GM12878 (cell line): ENCODE measurements around the gene SUGCT. TPM values are rescaled to one million over a fixed set of nuclear protein-coding genes. Genes with fewer than 3 reads are reported as not detected.

Experiments
- ATAC-seq: fragments of 200-7000 bp; cut with Tn5 transposase; 3 replicates; pipeline ENCODE4 v1.9.1; 2020; ENCODE audit warnings: mild to moderate bottlenecking, moderate library complexity
- BruUV-seq: library from RNA; stranded (reverse); fragments of 400-500 nt; replicated peaks from 2 replicates; lab custom pipeline; 2021; lab: Mats Ljungman, UMichigan
- CTCF ChIA-PET: fragments of 300-600 bp; sonication (Branson Sonifier 250); formaldehyde crosslinking; extraction: SDS; loops from one replicate; lab custom pipeline; 2021; ENCODE audit warnings: inconsistent platforms; lab: Yijun Ruan, JAX
- POLR2A ChIA-PET: fragments of 350-600 bp; formaldehyde crosslinking; extraction: SDS; loops from one replicate; lab custom pipeline; 2021; ENCODE audit warnings: inconsistent platforms; lab: Charles Lee
- RAD21 ChIA-PET: fragments of 300-600 bp; sonication (Branson Sonifier 250); formaldehyde crosslinking; loops from one replicate; lab custom pipeline; 2023; ENCODE audit warnings: antibody characterized with exemption; ENCODE audit not compliant: unreplicated experiment; lab: Charles Lee
- SMC1A ChIA-PET: fragments of 300-600 bp; sonication (Branson Sonifier 250); formaldehyde crosslinking; loops from one replicate; lab custom pipeline; 2023; ENCODE audit not compliant: unreplicated experiment, uncharacterized antibody; lab: Charles Lee
- DNase-seq: peaks from one replicate; pipeline ENCODE4 v3.0.0-alpha.2; 2011; ENCODE audit warnings: low read depth, low spot score
- FAIRE-seq: peaks from 3 replicates; lab custom pipeline; 2011; peaks lifted over from hg19 to GRCh38; lab: Jason Lieb, UNC
- H2AFZ ChIP-seq: 2 replicates; pipeline ENCODE4 v1.6.0; 2011; ENCODE audit warnings: low read depth, low read length, control low read depth; ENCODE audit not compliant: control insufficient read depth
- H3K27ac ChIP-seq: 2 replicates; pipeline ENCODE4 v1.5.1; 2011; ENCODE audit warnings: control low read depth; ENCODE audit not compliant: control insufficient read depth, insufficient read depth
- H3K27me3 ChIP-seq, 2 experiments: replicated peaks in 1 of 2; 2 replicates each; pipeline versions ENCODE4 v1.6.0 to v1.6.1; 2011; ENCODE audit warnings: low read length in 1 of 2; ENCODE audit not compliant: control insufficient read depth in 2 of 2, insufficient read depth in 2 of 2
- H3K36me3 ChIP-seq, 2 experiments: 2 replicates each; pipeline ENCODE4 v1.5.1; 2011; ENCODE audit warnings: low read length in 1 of 2; ENCODE audit not compliant: control insufficient read depth in 2 of 2, insufficient read depth in 2 of 2
- H3K4me1 ChIP-seq: 2 replicates; pipeline ENCODE4 v1.6.1; 2011; ENCODE audit warnings: mild to moderate bottlenecking, low read length, moderate library complexity, mixed read lengths; ENCODE audit not compliant: control insufficient read depth, insufficient read depth
- H3K4me2 ChIP-seq: 2 replicates; pipeline ENCODE4 v1.6.0; 2011; ENCODE audit warnings: control low read depth; ENCODE audit not compliant: control insufficient read depth, insufficient read depth
- H3K4me3 ChIP-seq: fragments of 200-600 bp; sonication (generic); 2 replicates; pipeline ENCODE4 v1.5.1; 2016
- H3K79me2 ChIP-seq: 2 replicates; pipeline ENCODE4 v1.6.0; 2011; ENCODE audit warnings: low read length; ENCODE audit not compliant: control insufficient read depth, insufficient read depth
- H3K9ac ChIP-seq: 2 replicates; pipeline ENCODE4 v1.8.0; 2011; ENCODE audit warnings: low read length, control low read depth, mixed read lengths; ENCODE audit not compliant: control insufficient read depth, insufficient read depth
- H3K9me3 ChIP-seq: replicated peaks from 3 replicates; pipeline ENCODE4 v1.5.1; 2011; ENCODE audit warnings: mild to moderate bottlenecking, low read length; ENCODE audit not compliant: control insufficient read depth, insufficient read depth
- H4K20me1 ChIP-seq: 2 replicates; pipeline ENCODE4 v1.6.0; 2011; ENCODE audit not compliant: control insufficient read depth, insufficient read depth
- CREM ChIP-seq: IDR thresholded peaks from 2 replicates; pipeline ENCODE4 v1.6.1; 2014; ENCODE audit warnings: antibody characterized with exemption, low read depth
- EP300 ChIP-seq, 2 experiments: fragments of 150-350 bp in 1 of 2; IDR thresholded peaks; 2 replicates each; pipeline ENCODE4 v1.6.1; 2011 to 2012; ENCODE audit warnings: low read depth in 2 of 2, low read length in 2 of 2, borderline replicate concordance in 1 of 2, improper control_type of control experiment in 1 of 2, inconsistent platforms in 1 of 2; ENCODE audit not compliant: control insufficient read depth in 1 of 2
- KAT2A ChIP-seq: conservative IDR thresholded peaks from 2 replicates; pipeline ENCODE4 v1.6.1; 2011; ENCODE audit warnings: low read depth, low read length; ENCODE audit not compliant: control insufficient read depth
- KDM1A ChIP-seq: fragments of 200-600 bp; sonication (generic); IDR thresholded peaks from 2 replicates; pipeline ENCODE4 v1.6.1; 2016; ENCODE audit warnings: borderline replicate concordance
- MAX ChIP-seq: IDR thresholded peaks from 2 replicates; pipeline ENCODE4 v1.6.1; 2012; ENCODE audit warnings: low read depth, low read length, improper control_type of control experiment
- PAX8 ChIP-seq: fragments of 450-650 bp; IDR thresholded peaks from 2 replicates; pipeline ENCODE4 v1.6.1; 2017; ENCODE audit warnings: mild to moderate bottlenecking, moderate library complexity
- POLR2AphosphoS2 ChIP-seq: IDR thresholded peaks from 2 replicates; pipeline ENCODE4 v1.6.1; 2011; ENCODE audit warnings: low read depth, mild to moderate bottlenecking, low read length, improper control_type of control experiment, moderate library complexity
- ZNF24 ChIP-seq: fragments of 450-650 bp; IDR thresholded peaks from 2 replicates; pipeline ENCODE4 v1.6.1; 2017; ENCODE audit warnings: antibody characterized with exemption, mild to moderate bottlenecking
- WGBS: methylation state at CpG from one replicate; pipeline ENCODE4 v1.1.6; 2016; ENCODE audit warnings: low lambda C conversion rate; ENCODE audit not compliant: insufficient replicate concordance, insufficient coverage; ENCODE audit errors: missing lambda C conversion rate; 5-methylcytosine and 5-hydroxymethylcytosine counted together
- in situ Hi-C: fragments of 300-500 bp; cut with MboI; formaldehyde crosslinking; loops from 9 replicates; pipeline ENCODE4 v1.14.3; 2018; ENCODE audit warnings: mixed read lengths
- intact Hi-C: fragments of 100-400 bp; cut with micrococcal nuclease; formaldehyde crosslinking; loops from one replicate; pipeline ENCODE4 v1.14.2; 2022; ENCODE audit not compliant: unreplicated experiment
- polyA plus RNA-seq, 11 experiments: library from polyadenylated mRNA; depleted of rRNA in 4 of 11; unstranded in 6 of 11; stranded (reverse) in 5 of 11; fragments of >200 nt; fragmentation: Nextera tagmentation in 4 of 11; fragmentation: Illumina TruSeq in 1 of 11; extraction: Ambion mirVana in 4 of 11; extraction: Trizol in 1 of 11; gene quantifications; 1 replicate in 1 of 11; 2 replicates in 10 of 11; pipeline versions ENCODE4 v1.2.1 to v1.2.3, GENCODE V29; 2011 to 2016; ENCODE audit warnings: inconsistent platforms in 2 of 11, missing spikeins in 2 of 11, low read depth in 1 of 11
- total RNA-seq, 4 experiments: library from RNA; depleted of rRNA in 3 of 4; stranded (reverse); fragments of >200 nt in 3 of 4; fragmentation: Illumina TruSeq in 1 of 4; extraction: Trizol in 1 of 4; gene quantifications; 2 replicates each; pipeline versions ENCODE4 v1.2.1 to v1.2.3, GENCODE V29; 2013 to 2021

Gene SUGCT
- total and polyA plus RNA-seq, 10 of the 15 experiments (the other 5 are each of a cell fraction or from before 2014, with no cell fraction given) = 0.08 to 1.2 (median 0.67) TPM; not detected in 1

- TF ChIP-seq CREM = no peak
- TF ChIP-seq EP300 (IDR thresholded peaks at IDR 0.05; ENCODE audit: borderline replicate concordance in 1 of 2, control insufficient read depth in 1 of 2, low read depth in 2 of 2, low read length in 2 of 2) = no peak
- TF ChIP-seq POLR2AphosphoS2 = no peak
Observed at GRCh38 chr7:40824461-40824860, 689.7 kb downstream of the SUGCT start (continued).

GRCh38 chr7:40826411-40827221, 691.8 kb downstream of the SUGCT start:
- ChIA-PET POLR2A (no interaction called here), CTCF (interaction anchor here (1.2 to 1.7 kb wide), 3 partner anchors 9 to 879 kb away, joined by 3 to 5 read pairs (median 3); no protein-coding TSS in a partner anchor), RAD21 (no interaction called here), SMC1A (interaction anchor here (1.3 to 1.7 kb wide), 2 partner anchors 8 to 13 kb away, joined by 4 to 5 read pairs; no protein-coding TSS in a partner anchor)
- Histone ChIP-seq H3K4me2 (no peak overlapping the region), H3K79me2 (no peaks in the 10 kb centered on the region), H3K27me3 (no peaks in the 10 kb centered on the region), H3K9ac (no peak overlapping the region), H3K9me3 (no peaks in the 10 kb centered on the region), H3K4me3 (no peak overlapping the region), H3K36me3 (no peaks in the 10 kb centered on the region), H4K20me1 (no peaks in the 10 kb centered on the region), H3K27ac (no peak overlapping the region), H2AFZ (no peak overlapping the region), H3K4me1 (no peaks in the 10 kb centered on the region)
- FAIRE-seq (no peak), ATAC-seq (no peak), DNase-seq (no peak)
- intact Hi-C loops = no loop called here
- WGBS = 22% methylated on average over 3 of the region's 3 CpGs
- in situ Hi-C loops = no loop called here
- BruUV-seq = no TSS peak
- TF ChIP-seq ZNF24 = no peak
- no peak for TF ChIP-seq PAX8
- TF ChIP-seq KDM1A = no peak
- TF ChIP-seq MAX = no peak
- TF ChIP-seq KAT2A = no peak
- no peak for TF ChIP-seq POLR2AphosphoS2
